GM23248 (cell line): Measurements from ENCODE around the gene STX4. TPM values are rescaled to one million over a fixed set of nuclear protein-coding genes. Genes with fewer than 3 reads are reported as not detected.

Source experiments
- DNase-seq: peaks from one replicate; pipeline ENCODE4 v3.0.0-alpha.2; 2015
- H2AFZ ChIP-seq: fragments of 200-600 bp; sonication (generic); 2 replicates; pipeline ENCODE4 v1.6.1; 2016; ENCODE audit warnings: antibody characterized with exemption
- H3F3A ChIP-seq: fragments of 200-600 bp; sonication (generic); 2 replicates; pipeline ENCODE4 v1.6.1; 2016; ENCODE audit warnings: mild to moderate bottlenecking, antibody characterized with exemption, mixed run types; ENCODE audit not compliant: insufficient read depth
- H3K27ac ChIP-seq: fragments of 200-600 bp; sonication (generic); 2 replicates; pipeline ENCODE4 v1.5.1; 2016; ENCODE audit warnings: mild to moderate bottlenecking
- H3K27me3 ChIP-seq: fragments of 200-600 bp; sonication (generic); replicated peaks from 2 replicates; pipeline ENCODE4 v1.6.1; 2016; ENCODE audit warnings: mild to moderate bottlenecking; ENCODE audit not compliant: insufficient read depth
- H3K36me3 ChIP-seq: fragments of 200-600 bp; sonication (generic); 2 replicates; pipeline ENCODE4 v1.6.1; 2016; ENCODE audit warnings: low read depth, mild to moderate bottlenecking
- H3K4me1 ChIP-seq: fragments of 200-600 bp; sonication (generic); 2 replicates; pipeline ENCODE4 v1.6.1; 2016; ENCODE audit warnings: mild to moderate bottlenecking; ENCODE audit not compliant: insufficient read depth
- H3K4me2 ChIP-seq: fragments of 200-600 bp; sonication (generic); one replicate; pipeline ENCODE4 v1.6.1; 2016; ENCODE audit warnings: mild to moderate bottlenecking; ENCODE audit not compliant: unreplicated experiment
- H3K4me3 ChIP-seq: fragments of 200-600 bp; sonication (generic); 2 replicates; pipeline ENCODE4 v1.5.1; 2016; ENCODE audit warnings: mild to moderate bottlenecking
- H3K79me2 ChIP-seq: fragments of 200-600 bp; sonication (generic); 2 replicates; pipeline ENCODE4 v1.6.1; 2016; ENCODE audit warnings: mild to moderate bottlenecking; ENCODE audit not compliant: insufficient read depth
- H3K9ac ChIP-seq: fragments of 200-600 bp; sonication (generic); 2 replicates; pipeline ENCODE4 v1.6.1; 2016; ENCODE audit warnings: mild to moderate bottlenecking
- H3K9me2 ChIP-seq: fragments of 200-600 bp; sonication (generic); 2 replicates; pipeline ENCODE4 v1.6.1; 2016; ENCODE audit warnings: mixed run types, mild to moderate bottlenecking, moderate library complexity; ENCODE audit not compliant: insufficient read depth
- H3K9me3 ChIP-seq: fragments of 200-600 bp; sonication (generic); one replicate; pipeline ENCODE4 v1.6.1; 2017; ENCODE audit warnings: low read depth
- H4K20me1 ChIP-seq: fragments of 200-600 bp; sonication (generic); 2 replicates; pipeline ENCODE4 v1.6.0; 2016; ENCODE audit not compliant: insufficient read depth
- EZH2 ChIP-seq: fragments of 200-600 bp; sonication (generic); IDR thresholded peaks from 2 replicates; pipeline ENCODE4 v1.6.1; 2018; ENCODE audit warnings: antibody characterized with exemption, mild to moderate bottlenecking; ENCODE audit not compliant: insufficient read depth, poor library complexity, severe bottlenecking
- EZH2phosphoT487 ChIP-seq: fragments of 200-600 bp; sonication (generic); IDR thresholded peaks from 2 replicates; pipeline ENCODE4 v1.6.1; 2018; ENCODE audit warnings: antibody characterized with exemption, moderate library complexity, mild to moderate bottlenecking, low read depth; ENCODE audit not compliant: insufficient read depth
- WGBS, 2 experiments: methylation state at CpG; one replicate each; pipeline ENCODE4 v1.1.6; 2015 to 2017; ENCODE audit warnings: low lambda C conversion rate in 2 of 2, low coverage in 1 of 2; ENCODE audit errors: missing lambda C conversion rate in 2 of 2; 5-methylcytosine and 5-hydroxymethylcytosine counted together
- in situ Hi-C: fragments of 300-500 bp; cut with MboI; formaldehyde crosslinking; loops from 2 replicates; pipeline ENCODE4 v1.15.0; 2020
- polyA plus RNA-seq: library from polyadenylated mRNA; unstranded; fragments of >200 nt; fragmentation: Nextera tagmentation; extraction: Ambion mirVana; gene quantifications from 2 replicates; pipeline ENCODE4 v1.2.1, GENCODE V29; 2016
- total RNA-seq: library from RNA; depleted of rRNA; stranded (reverse); fragments of >200 nt; shearing (Covaris generic); gene quantifications from 2 replicates; pipeline ENCODE4 v1.2.3, GENCODE V29; 2014

Gene STX4
- total and polyA plus RNA-seq, 2 experiments from 2014 or later = 24.9 to 52.1 TPM

DNA sequence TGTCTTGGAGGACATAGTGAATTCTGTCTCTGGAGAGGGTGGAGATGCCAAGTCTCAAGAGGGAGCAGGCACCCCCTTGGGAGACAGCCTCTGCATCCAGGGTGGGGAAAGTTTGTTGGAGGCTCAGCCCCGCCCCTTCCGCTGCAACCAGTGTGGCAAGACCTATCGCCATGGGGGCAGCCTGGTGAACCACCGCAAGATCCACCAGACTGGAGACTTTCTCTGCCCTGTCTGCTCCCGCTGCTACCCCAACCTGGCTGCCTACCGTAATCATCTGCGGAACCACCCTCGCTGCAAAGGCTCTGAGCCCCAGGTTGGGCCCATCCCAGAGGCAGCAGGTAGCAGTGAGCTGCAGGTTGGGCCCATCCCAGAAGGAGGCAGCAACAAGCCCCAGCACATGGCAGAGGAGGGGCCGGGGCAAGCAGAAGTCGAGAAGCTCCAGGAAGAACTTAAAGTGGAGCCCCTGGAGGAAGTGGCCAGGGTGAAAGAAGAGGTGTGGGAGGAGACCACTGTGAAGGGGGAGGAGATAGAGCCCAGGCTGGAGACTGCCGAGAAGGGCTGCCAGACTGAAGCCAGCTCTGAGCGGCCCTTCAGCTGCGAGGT, 46.1 kb downstream of the STX4 start:
- Histone ChIP-seq H3K4me3 (no peak overlapping the region), H3K4me2 (no peak overlapping the region), H4K20me1 (no peaks in the 10 kb centered on the region), H3K79me2 (peaks cover 81% of the 10 kb centered on the region), H2AFZ (no peak overlapping the region), H3K9me2 (no peaks in the 10 kb centered on the region), H3F3A (no peaks in the 10 kb centered on the region), H3K27me3 (no peaks in the 10 kb centered on the region), H3K27ac (no peak overlapping the region), H3K9ac (no peak overlapping the region), H3K36me3 (peaks cover 2% of the 10 kb centered on the region; the same call in 1 of the 2 replicates), H3K9me3 (no peaks in the 10 kb centered on the region), H3K4me1 (peaks cover 5% of the 10 kb centered on the region; the same call in 1 of the 2 replicates)
- no peak for TF ChIP-seq EZH2phosphoT487
- no peak for TF ChIP-seq EZH2
- DNase-seq = no peak
- 83 to 88% methylated on average over 13 of the region's 13 CpGs for WGBS, 2 experiments
- in situ Hi-C loops = no loop called here

DNA sequence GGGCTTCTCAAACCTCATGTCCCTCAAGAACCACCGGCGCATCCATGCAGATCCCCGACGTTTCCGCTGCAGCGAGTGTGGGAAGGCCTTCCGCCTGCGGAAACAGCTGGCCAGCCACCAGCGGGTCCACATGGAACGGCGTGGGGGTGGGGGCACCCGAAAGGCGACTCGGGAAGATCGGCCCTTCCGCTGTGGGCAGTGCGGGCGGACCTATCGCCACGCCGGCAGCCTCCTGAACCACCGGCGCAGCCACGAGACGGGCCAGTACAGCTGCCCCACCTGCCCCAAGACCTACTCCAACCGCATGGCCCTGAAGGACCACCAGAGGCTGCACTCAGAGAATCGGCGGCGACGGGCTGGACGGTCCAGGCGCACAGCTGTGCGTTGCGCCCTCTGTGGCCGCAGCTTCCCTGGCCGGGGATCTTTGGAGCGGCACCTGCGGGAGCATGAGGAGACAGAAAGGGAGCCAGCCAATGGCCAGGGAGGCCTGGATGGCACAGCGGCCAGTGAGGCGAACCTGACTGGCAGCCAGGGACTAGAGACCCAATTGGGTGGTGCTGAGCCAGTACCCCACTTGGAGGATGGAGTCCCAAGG, 46.8 kb downstream of the STX4 start:
- Histone ChIP-seq H3K9me2 (no peaks in the 10 kb centered on the region), H3K9ac (no peak overlapping the region), H3K79me2 (peaks cover 74% of the 10 kb centered on the region), H2AFZ (no peak overlapping the region), H3K9me3 (no peaks in the 10 kb centered on the region), H3K4me1 (peaks cover 2% of the 10 kb centered on the region; the same call in 1 of the 2 replicates), H3K27me3 (no peaks in the 10 kb centered on the region), H3K27ac (no peak overlapping the region), H4K20me1 (no peaks in the 10 kb centered on the region), H3K36me3 (peaks cover 2% of the 10 kb centered on the region; the same call in 1 of the 2 replicates), H3K4me2 (no peak overlapping the region), H3K4me3 (no peak overlapping the region), H3F3A (no peaks in the 10 kb centered on the region)
- in situ Hi-C loops = no loop called here
- DNase-seq = no peak
- 93% methylated on average over 36 to 40 of the region's 40 CpGs for WGBS, 2 experiments
- TF ChIP-seq EZH2phosphoT487 = no peak
- TF ChIP-seq EZH2 = no peak

DNA sequence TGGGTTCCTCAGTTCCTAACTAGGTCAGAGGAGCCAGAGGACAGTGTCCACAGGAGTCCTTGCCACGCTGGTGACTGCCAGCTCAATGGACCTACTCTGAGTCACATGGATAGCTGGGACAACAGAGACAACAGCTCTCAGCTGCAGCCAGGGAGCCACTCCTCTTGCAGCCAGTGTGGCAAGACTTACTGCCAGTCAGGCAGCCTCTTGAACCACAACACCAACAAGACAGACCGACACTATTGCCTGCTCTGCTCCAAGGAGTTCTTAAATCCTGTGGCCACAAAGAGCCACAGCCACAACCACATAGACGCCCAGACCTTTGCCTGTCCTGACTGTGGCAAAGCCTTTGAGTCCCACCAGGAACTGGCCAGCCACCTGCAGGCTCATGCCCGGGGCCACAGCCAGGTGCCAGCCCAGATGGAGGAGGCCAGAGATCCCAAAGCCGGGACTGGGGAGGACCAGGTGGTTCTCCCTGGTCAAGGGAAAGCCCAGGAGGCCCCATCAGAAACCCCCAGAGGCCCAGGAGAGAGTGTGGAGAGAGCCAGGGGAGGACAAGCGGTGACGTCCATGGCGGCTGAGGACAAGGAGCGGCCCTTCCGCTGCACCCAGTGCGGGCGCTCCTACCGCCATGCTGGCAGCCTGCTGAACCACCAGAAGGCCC, 47.5 kb downstream of the STX4 start:
- no peak overlapping the region for H3K27ac ChIP-seq
- no peak overlapping the region for H2AFZ ChIP-seq
- WGBS, 2 experiments = 83 to 87% methylated on average over 12 to 13 of the region's 13 CpGs
- no peaks in the 10 kb centered on the region for H3F3A ChIP-seq
- H3K4me2 ChIP-seq = no peak overlapping the region
- no peak overlapping the region for H3K4me3 ChIP-seq
- H3K9me2 ChIP-seq = no peaks in the 10 kb centered on the region
- no peaks in the 10 kb centered on the region for H3K4me1 ChIP-seq
- in situ Hi-C loops = no loop called here
- H4K20me1 ChIP-seq = no peaks in the 10 kb centered on the region
- no peak overlapping the region for H3K9ac ChIP-seq
- H3K36me3 ChIP-seq = peaks cover 2% of the 10 kb centered on the region; the same call in 1 of the 2 replicates
- no peak for DNase-seq
- H3K79me2 ChIP-seq = peaks cover 66% of the 10 kb centered on the region
- H3K27me3 ChIP-seq = no peaks in the 10 kb centered on the region
- TF ChIP-seq EZH2phosphoT487 (no peak), EZH2 (no peak)
- H3K9me3 ChIP-seq = no peaks in the 10 kb centered on the region

DNA sequence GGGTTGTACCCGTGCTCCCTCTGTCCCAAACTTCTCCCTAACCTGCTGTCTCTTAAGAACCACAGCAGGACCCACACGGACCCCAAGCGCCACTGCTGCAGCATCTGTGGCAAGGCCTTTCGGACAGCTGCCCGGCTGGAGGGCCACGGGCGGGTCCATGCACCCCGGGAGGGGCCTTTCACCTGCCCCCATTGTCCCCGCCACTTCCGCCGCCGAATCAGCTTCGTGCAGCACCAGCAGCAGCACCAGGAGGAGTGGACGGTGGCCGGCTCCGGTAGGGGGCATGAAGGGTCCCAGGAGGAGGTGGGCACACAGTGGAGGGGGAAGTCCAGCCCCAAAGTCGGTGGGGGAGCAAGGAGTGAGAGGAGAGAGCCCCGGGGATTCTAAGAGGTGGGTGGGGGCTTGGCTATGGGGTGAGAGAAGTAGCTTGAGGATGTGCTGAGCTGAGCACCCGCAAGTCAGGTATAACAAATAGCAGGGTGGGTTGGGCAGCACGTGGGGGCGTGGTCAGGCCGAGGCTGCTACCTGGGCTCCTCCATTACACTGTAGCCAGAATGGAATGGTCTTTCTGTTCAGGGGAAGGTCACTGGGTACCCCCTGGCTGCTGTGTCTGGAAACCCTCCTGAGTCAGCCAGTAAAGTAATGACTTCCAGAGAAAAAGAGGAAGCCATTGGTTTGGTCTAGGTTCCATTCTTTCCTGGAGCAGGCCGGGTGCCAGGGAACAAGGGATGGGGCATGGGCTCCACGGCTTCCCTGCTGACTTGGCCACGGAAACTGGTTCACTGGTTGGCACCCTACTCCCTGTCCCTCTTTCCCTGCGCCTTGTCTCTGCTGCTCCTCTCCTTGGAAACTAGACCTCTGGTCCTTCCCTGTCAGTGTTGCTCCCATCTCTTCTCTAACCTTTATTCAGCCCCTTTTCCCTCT, 48.3 kb downstream of the STX4 start:
- no peak for TF ChIP-seq EZH2phosphoT487
- no peak for TF ChIP-seq EZH2
- Histone ChIP-seq H4K20me1 (no peaks in the 10 kb centered on the region), H3F3A (no peaks in the 10 kb centered on the region), H3K27me3 (no peaks in the 10 kb centered on the region), H3K79me2 (peaks cover 58% of the 10 kb centered on the region), H3K9me2 (no peaks in the 10 kb centered on the region), H3K9ac (no peak overlapping the region), H2AFZ (no peak overlapping the region), H3K36me3 (peaks cover 2% of the 10 kb centered on the region; the same call in 1 of the 2 replicates), H3K4me3 (no peak overlapping the region), H3K4me1 (no peaks in the 10 kb centered on the region), H3K27ac (no peak overlapping the region), H3K4me2 (no peak overlapping the region), H3K9me3 (no peaks in the 10 kb centered on the region)
- in situ Hi-C loops = no loop called here
- no peak for DNase-seq
- WGBS, 2 experiments = 76 to 77% methylated on average over 26 of the region's 26 CpGs
